ENCODE data around the gene DCAF4L1.

Gene DCAF4L1

GRCh38 chr4:41949531-41949930, 32.0 kb upstream of the DCAF4L1 start:
- no peaks in the 10 kb centered on the region for H3K27me3 ChIP-seq (ENCODE audit: control insufficient read depth, insufficient read depth, low read length)
- H3K4me1 ChIP-seq (ENCODE audit: control insufficient read depth, insufficient read depth, low read length): no peaks in the 10 kb centered on the region
- no peak overlapping the region for H3K9ac ChIP-seq (ENCODE audit: low read length)
- no peak overlapping the region for H3K4me3 ChIP-seq (ENCODE audit: low read depth, low read length)
- H3K9me3 ChIP-seq (ENCODE audit: control insufficient read depth, insufficient read depth, low read depth, low read length): no peaks in the 10 kb centered on the region
- no peak overlapping the region for H3K27ac ChIP-seq (ENCODE audit: low read depth, low read length)
- H3K36me3 ChIP-seq (ENCODE audit: control insufficient read depth, insufficient read depth, low read length): peaks cover 88% of the 10 kb centered on the region

- Histone ChIP-seq H3K4me1 (ENCODE audit: control insufficient read depth, insufficient read depth, low read length) (no peaks in the 10 kb centered on the region), H3K4me3 (ENCODE audit: low read depth, low read length) (no peak overlapping the region), H3K36me3 (ENCODE audit: control insufficient read depth, insufficient read depth, low read length) (peaks cover 28% of the 10 kb centered on the region), H3K27me3 (ENCODE audit: control insufficient read depth, insufficient read depth, low read length) (no peaks in the 10 kb centered on the region), H3K27ac (ENCODE audit: low read depth, low read length) (no peak overlapping the region), H3K9ac (ENCODE audit: low read length) (no peak overlapping the region), H3K9me3 (ENCODE audit: control insufficient read depth, insufficient read depth, low read depth, low read length) (no peaks in the 10 kb centered on the region)
These were observed 23.9 kb upstream of the DCAF4L1 start for GRCh38 chr4:41957634-41958033.

- H3K27ac ChIP-seq (ENCODE audit: low read depth, low read length): no peak overlapping the region
- no peak overlapping the region for H3K9ac ChIP-seq (ENCODE audit: low read length)
- no peaks in the 10 kb centered on the region for H3K9me3 ChIP-seq (ENCODE audit: control insufficient read depth, insufficient read depth, low read depth, low read length)
- no peaks in the 10 kb centered on the region for H3K4me1 ChIP-seq (ENCODE audit: control insufficient read depth, insufficient read depth, low read length)
- H3K27me3 ChIP-seq (ENCODE audit: control insufficient read depth, insufficient read depth, low read length): no peaks in the 10 kb centered on the region
- no peaks in the 10 kb centered on the region for H3K36me3 ChIP-seq (ENCODE audit: control insufficient read depth, insufficient read depth, low read length)
- H3K4me3 ChIP-seq (ENCODE audit: low read depth, low read length): no peak overlapping the region
These were observed 18.5 kb upstream of the DCAF4L1 start for GRCh38 chr4:41963105-41963504.

- no peaks in the 10 kb centered on the region for H3K36me3 ChIP-seq (ENCODE audit: control insufficient read depth, insufficient read depth, low read length)
- H3K4me3 ChIP-seq (ENCODE audit: low read depth, low read length): no peak overlapping the region
- H3K27ac ChIP-seq (ENCODE audit: low read depth, low read length): no peak overlapping the region
- H3K4me1 ChIP-seq (ENCODE audit: control insufficient read depth, insufficient read depth, low read length): no peaks in the 10 kb centered on the region
- no peak overlapping the region for H3K9ac ChIP-seq (ENCODE audit: low read length)
- peaks cover 9% of the 10 kb centered on the region for H3K9me3 ChIP-seq (ENCODE audit: control insufficient read depth, insufficient read depth, low read depth, low read length)
- no peaks in the 10 kb centered on the region for H3K27me3 ChIP-seq (ENCODE audit: control insufficient read depth, insufficient read depth, low read length)
These were observed 17.2 kb upstream of the DCAF4L1 start for GRCh38 chr4:41964401-41964800.

GRCh38 chr4:41967392-41967791, 14.2 kb upstream of the DCAF4L1 start:
- Histone ChIP-seq H3K9me3 (ENCODE audit: control insufficient read depth, insufficient read depth, low read depth, low read length) (peaks cover 22% of the 10 kb centered on the region), H3K4me3 (ENCODE audit: low read depth, low read length) (no peak overlapping the region), H3K27ac (ENCODE audit: low read depth, low read length) (no peak overlapping the region), H3K27me3 (ENCODE audit: control insufficient read depth, insufficient read depth, low read length) (no peaks in the 10 kb centered on the region), H3K9ac (ENCODE audit: low read length) (no peak overlapping the region), H3K4me1 (ENCODE audit: control insufficient read depth, insufficient read depth, low read length) (no peaks in the 10 kb centered on the region), H3K36me3 (ENCODE audit: control insufficient read depth, insufficient read depth, low read length) (no peaks in the 10 kb centered on the region)

GRCh38 chr4:41969671-41970070, 11.9 kb upstream of the DCAF4L1 start:
- Histone ChIP-seq H3K9ac (ENCODE audit: low read length) (no peak overlapping the region), H3K9me3 (ENCODE audit: control insufficient read depth, insufficient read depth, low read depth, low read length) (peaks cover 22% of the 10 kb centered on the region), H3K27me3 (ENCODE audit: control insufficient read depth, insufficient read depth, low read length) (no peaks in the 10 kb centered on the region), H3K4me1 (ENCODE audit: control insufficient read depth, insufficient read depth, low read length) (no peaks in the 10 kb centered on the region; the same call in 1 of the 2 replicates), H3K27ac (ENCODE audit: low read depth, low read length) (no peak overlapping the region), H3K36me3 (ENCODE audit: control insufficient read depth, insufficient read depth, low read length) (no peaks in the 10 kb centered on the region), H3K4me3 (ENCODE audit: low read depth, low read length) (no peak overlapping the region)

- no peak overlapping the region for H3K4me3 ChIP-seq (ENCODE audit: low read depth, low read length)
- H3K27me3 ChIP-seq (ENCODE audit: control insufficient read depth, insufficient read depth, low read length): no peaks in the 10 kb centered on the region
- H3K9me3 ChIP-seq (ENCODE audit: control insufficient read depth, insufficient read depth, low read depth, low read length): peaks cover 10% of the 10 kb centered on the region
- no peak overlapping the region for H3K9ac ChIP-seq (ENCODE audit: low read length)
- H3K4me1 ChIP-seq (ENCODE audit: control insufficient read depth, insufficient read depth, low read length): peaks cover 10% of the 10 kb centered on the region
- H3K27ac ChIP-seq (ENCODE audit: low read depth, low read length): no peak overlapping the region
- H3K36me3 ChIP-seq (ENCODE audit: control insufficient read depth, insufficient read depth, low read length): no peaks in the 10 kb centered on the region
These were observed 6.2 kb upstream of the DCAF4L1 start for GRCh38 chr4:41975341-41975740.

- Histone ChIP-seq H3K4me3 (ENCODE audit: low read depth, low read length) (no peak overlapping the region), H3K27me3 (ENCODE audit: control insufficient read depth, insufficient read depth, low read length) (no peaks in the 10 kb centered on the region), H3K36me3 (ENCODE audit: control insufficient read depth, insufficient read depth, low read length) (no peaks in the 10 kb centered on the region), H3K9ac (ENCODE audit: low read length) (no peak overlapping the region), H3K27ac (ENCODE audit: low read depth, low read length) (no peak overlapping the region), H3K9me3 (ENCODE audit: control insufficient read depth, insufficient read depth, low read depth, low read length) (peaks cover 3% of the 10 kb centered on the region), H3K4me1 (ENCODE audit: control insufficient read depth, insufficient read depth, low read length) (peaks cover 10% of the 10 kb centered on the region)
These were observed 4.6 kb upstream of the DCAF4L1 start for GRCh38 chr4:41976775-41977516.

GRCh38 chr4:41977709-41978108, 3.8 kb upstream of the DCAF4L1 start:
- H3K9me3 ChIP-seq (ENCODE audit: control insufficient read depth, insufficient read depth, low read depth, low read length): no peaks in the 10 kb centered on the region
- peaks cover 13% of the 10 kb centered on the region for H3K4me1 ChIP-seq (ENCODE audit: control insufficient read depth, insufficient read depth, low read length)
- H3K27me3 ChIP-seq (ENCODE audit: control insufficient read depth, insufficient read depth, low read length): no peaks in the 10 kb centered on the region
- H3K27ac ChIP-seq (ENCODE audit: low read depth, low read length): no peak overlapping the region
- no peak overlapping the region for H3K4me3 ChIP-seq (ENCODE audit: low read depth, low read length)
- H3K36me3 ChIP-seq (ENCODE audit: control insufficient read depth, insufficient read depth, low read length): no peaks in the 10 kb centered on the region
- no peak overlapping the region for H3K9ac ChIP-seq (ENCODE audit: low read length)

- Histone ChIP-seq H3K27ac (ENCODE audit: low read depth, low read length) (no peak overlapping the region), H3K36me3 (ENCODE audit: control insufficient read depth, insufficient read depth, low read length) (no peaks in the 10 kb centered on the region), H3K4me1 (ENCODE audit: control insufficient read depth, insufficient read depth, low read length) (peaks cover 32% of the 10 kb centered on the region), H3K9me3 (ENCODE audit: control insufficient read depth, insufficient read depth, low read depth, low read length) (no peaks in the 10 kb centered on the region), H3K4me3 (ENCODE audit: low read depth, low read length) (no peak overlapping the region), H3K9ac (ENCODE audit: low read length) (no peak overlapping the region), H3K27me3 (ENCODE audit: control insufficient read depth, insufficient read depth, low read length) (no peaks in the 10 kb centered on the region)
These were observed 1.2 kb downstream of the DCAF4L1 start for GRCh38 chr4:41982716-41983115.

GRCh38 chr4:41985151-41985550, 3.6 kb downstream of the DCAF4L1 start:
- H3K27ac ChIP-seq (ENCODE audit: low read depth, low read length): peak overlapping the region; percentile 25
- peak overlapping the region; percentile 26 for H3K4me3 ChIP-seq (ENCODE audit: low read depth, low read length)
- H3K9ac ChIP-seq (ENCODE audit: low read length): no peak overlapping the region
- H3K9me3 ChIP-seq (ENCODE audit: control insufficient read depth, insufficient read depth, low read depth, low read length): no peaks in the 10 kb centered on the region
- H3K27me3 ChIP-seq (ENCODE audit: control insufficient read depth, insufficient read depth, low read length): no peaks in the 10 kb centered on the region
- peaks cover 27% of the 10 kb centered on the region for H3K4me1 ChIP-seq (ENCODE audit: control insufficient read depth, insufficient read depth, low read length)
- H3K36me3 ChIP-seq (ENCODE audit: control insufficient read depth, insufficient read depth, low read length): no peaks in the 10 kb centered on the region

All from HUES6 (cell line).